22Rv1 (cell line): ENCODE measurements around the gene LRRC59.
"Not testable (repeated sequence)": the region's sequence is repeated elsewhere in the genome, so short reads cannot be mapped to it uniquely, and the experiment has no call there.

Source experiments
- H3K27ac ChIP-seq: fragments of 450-650 bp; 2 replicates; pipeline ENCODE4 v1.5.1; 2017
- ZFX ChIP-seq: fragments of 450-650 bp; IDR thresholded peaks from 2 replicates; pipeline ENCODE4 v1.6.1; 2017; ENCODE audit warnings: antibody characterized with exemption, borderline replicate concordance
- TF ChIP-seq, protein P1 (sequence below): fragments of 450-650 bp; IDR thresholded peaks from 2 replicates; pipeline ENCODE4 v1.5.1; 2017; ENCODE audit warnings: mild to moderate bottlenecking

The LRRC59 gene

DNA sequence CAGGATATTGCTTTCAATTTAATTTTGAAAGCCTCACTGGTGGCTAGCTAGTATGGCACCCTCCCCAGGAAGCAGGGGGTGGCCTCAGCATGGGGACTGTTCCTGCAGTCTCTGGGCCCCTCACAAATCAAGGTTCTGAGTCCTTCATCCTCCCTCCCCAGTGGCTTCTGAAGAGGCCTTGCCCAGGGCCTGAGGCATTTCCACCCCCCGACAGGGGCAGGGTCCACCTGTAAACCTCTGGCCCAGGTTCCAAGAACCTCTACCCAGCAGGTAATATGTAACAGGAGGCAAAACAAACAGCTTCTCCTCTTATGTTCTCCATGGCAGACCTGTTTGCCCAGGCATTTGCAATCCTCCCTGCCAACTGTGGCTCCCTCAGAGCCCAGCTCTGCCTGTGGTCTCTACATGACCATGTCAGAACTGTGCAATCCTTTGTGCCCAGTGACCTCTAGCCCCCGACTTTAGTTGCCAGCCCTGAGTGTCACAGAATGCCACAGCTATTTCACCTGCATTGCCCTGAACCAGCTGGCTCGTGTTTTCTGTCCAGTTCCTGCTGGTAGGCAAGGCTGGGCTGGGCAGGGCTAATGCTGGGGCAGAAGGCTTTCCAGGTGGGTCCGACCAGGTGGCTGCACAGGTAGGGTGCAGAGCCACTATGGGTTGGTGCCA lies 43.0 kb upstream of the LRRC59 start:
- TF ChIP-seq, protein P1, sequence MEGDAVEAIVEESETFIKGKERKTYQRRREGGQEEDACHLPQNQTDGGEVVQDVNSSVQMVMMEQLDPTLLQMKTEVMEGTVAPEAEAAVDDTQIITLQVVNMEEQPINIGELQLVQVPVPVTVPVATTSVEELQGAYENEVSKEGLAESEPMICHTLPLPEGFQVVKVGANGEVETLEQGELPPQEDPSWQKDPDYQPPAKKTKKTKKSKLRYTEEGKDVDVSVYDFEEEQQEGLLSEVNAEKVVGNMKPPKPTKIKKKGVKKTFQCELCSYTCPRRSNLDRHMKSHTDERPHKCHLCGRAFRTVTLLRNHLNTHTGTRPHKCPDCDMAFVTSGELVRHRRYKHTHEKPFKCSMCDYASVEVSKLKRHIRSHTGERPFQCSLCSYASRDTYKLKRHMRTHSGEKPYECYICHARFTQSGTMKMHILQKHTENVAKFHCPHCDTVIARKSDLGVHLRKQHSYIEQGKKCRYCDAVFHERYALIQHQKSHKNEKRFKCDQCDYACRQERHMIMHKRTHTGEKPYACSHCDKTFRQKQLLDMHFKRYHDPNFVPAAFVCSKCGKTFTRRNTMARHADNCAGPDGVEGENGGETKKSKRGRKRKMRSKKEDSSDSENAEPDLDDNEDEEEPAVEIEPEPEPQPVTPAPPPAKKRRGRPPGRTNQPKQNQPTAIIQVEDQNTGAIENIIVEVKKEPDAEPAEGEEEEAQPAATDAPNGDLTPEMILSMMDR = no peak
- TF ChIP-seq ZFX = no peak
- no peak overlapping the region for H3K27ac ChIP-seq

DNA sequence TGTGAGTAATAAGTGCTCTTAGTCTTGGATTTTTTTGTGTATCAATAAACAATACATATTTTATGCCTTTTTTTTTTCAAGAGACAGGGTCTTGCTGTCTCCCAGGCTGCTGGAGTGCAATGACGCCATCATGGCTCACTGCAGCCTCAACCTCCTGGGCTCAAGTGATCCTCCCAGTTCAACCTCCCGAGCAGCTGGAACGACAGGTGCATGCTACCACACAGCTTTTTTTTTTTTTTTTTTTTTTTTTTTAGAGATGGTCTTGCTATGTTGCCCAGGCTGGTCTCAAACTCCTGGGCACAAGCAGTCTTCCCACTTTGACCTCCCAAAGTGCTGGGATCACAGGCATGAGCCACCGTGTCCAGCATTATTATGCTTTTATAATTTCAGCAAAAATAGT lies 41.7 kb upstream of the LRRC59 start:
- TF ChIP-seq, protein P1 = no peak
- no peak for TF ChIP-seq ZFX
- no peak overlapping the region for H3K27ac ChIP-seq

DNA sequence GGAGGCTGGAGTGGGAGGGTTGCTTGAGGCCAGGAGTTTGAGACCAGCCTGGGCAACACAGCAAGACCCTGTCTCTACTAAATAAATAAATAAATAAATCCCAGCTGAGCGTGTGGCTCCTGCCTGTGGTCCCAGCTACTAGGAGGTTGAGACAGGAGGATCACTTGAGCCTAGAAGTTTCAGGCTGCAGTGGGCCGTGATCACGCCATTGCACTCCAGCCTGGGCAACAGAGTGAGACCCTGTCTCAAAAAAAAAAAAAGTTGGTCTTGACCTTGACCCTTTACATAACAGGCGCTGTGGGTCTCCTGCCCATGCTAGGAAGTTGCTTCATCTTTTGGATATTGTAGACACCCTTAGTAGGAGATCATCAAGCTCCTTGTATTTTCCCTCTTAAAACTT lies 40.1 kb upstream of the LRRC59 start:
- H3K27ac ChIP-seq = no peak overlapping the region
- TF ChIP-seq, protein P1 = no peak
- TF ChIP-seq ZFX = no peak

DNA sequence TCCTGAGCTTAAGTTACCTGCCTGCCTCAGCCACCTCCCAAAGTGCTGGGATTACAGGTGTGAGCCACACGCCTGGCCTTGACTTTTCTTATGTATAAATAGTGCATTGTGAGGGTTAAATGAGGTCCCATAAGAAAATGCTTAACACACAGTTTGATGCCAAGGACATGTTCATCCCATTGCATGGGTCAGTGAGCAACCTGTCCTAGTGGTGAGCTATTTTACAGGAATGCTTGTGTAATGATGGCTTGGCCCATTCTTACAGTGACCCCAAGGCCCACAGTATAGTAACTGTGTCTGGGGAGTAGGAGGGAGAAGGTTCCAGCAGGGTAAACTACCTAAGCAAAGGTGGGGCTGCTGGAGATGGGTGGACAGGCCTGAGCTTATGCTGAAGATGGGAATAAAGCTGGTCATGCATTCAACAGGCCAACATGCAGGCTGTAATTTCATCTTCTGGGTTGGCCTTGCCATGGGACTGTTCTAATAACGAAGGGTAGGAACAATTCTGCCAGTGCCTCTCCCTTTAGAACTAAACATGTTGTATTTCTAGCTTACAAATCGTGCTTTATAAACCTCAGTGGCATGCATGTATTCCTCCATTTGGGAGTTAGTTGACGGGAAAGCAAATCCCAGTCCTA lies 34.9 kb upstream of the LRRC59 start:
- no peak for TF ChIP-seq ZFX

DNA sequence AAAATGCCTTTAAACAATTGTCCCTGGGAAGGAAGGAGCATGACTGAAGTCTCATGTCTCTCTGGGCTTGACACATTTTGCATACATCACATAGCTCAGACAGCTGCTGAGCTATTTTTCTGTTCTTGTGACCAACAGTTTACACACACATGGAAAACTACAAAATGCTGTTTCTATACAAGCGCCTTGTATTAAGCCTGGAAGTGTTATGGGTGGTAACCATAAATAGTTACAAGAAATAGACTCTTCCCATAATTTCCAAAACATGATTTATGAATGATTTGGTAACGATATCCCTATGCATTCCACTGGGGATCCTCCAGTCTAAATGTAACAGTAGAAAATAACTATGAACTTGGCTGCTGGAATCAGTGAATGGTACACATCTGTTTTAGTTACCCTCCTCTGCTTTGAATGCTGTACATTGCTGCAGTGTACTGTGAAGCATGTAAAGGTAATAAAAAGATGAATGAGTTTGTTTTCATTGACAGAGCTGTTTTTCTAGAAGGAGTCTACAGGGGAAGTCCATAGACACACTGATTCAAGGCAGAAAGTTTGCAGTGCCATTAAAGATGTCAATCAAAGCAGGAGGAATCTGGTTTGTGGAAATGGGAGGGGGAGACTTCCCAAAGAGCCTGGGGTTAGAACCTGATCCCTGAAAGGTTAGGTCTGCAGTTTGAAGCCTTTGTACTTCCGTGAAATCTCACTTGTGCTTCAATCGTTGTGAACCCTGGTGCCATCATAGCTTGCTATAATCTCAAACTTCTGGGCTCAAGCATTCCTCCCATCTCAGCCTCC lies 33.7 kb upstream of the LRRC59 start:
- TF ChIP-seq ZFX = no peak
- TF ChIP-seq, protein P1 = no peak
- H3K27ac ChIP-seq = no peak overlapping the region

More for the DNA sequence above, 34.9 kb upstream of the LRRC59 start:
- no peak overlapping the region for H3K27ac ChIP-seq

DNA sequence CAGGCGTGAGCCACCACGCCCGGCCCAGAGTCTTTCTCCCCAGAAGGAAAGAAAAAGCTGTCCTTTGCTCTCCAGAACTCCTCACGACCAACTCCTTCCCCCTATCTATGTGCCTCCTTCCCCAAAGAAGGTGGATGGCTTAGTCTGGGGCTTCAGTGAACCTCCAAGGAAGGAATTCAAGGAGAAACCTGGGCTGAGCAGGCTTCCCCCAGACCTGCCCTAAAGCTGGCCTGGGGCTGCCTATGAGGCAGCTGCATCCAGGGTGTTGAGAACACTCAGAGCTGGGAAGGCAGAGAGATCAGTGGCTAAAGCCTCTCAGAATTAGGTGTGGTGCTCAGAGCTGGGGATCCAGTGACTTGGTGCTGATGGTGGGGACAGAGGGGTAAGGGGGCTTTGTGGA lies 32.5 kb upstream of the LRRC59 start:
- no peak overlapping the region for H3K27ac ChIP-seq
- no peak for TF ChIP-seq ZFX
- TF ChIP-seq, protein P1 = no peak

DNA sequence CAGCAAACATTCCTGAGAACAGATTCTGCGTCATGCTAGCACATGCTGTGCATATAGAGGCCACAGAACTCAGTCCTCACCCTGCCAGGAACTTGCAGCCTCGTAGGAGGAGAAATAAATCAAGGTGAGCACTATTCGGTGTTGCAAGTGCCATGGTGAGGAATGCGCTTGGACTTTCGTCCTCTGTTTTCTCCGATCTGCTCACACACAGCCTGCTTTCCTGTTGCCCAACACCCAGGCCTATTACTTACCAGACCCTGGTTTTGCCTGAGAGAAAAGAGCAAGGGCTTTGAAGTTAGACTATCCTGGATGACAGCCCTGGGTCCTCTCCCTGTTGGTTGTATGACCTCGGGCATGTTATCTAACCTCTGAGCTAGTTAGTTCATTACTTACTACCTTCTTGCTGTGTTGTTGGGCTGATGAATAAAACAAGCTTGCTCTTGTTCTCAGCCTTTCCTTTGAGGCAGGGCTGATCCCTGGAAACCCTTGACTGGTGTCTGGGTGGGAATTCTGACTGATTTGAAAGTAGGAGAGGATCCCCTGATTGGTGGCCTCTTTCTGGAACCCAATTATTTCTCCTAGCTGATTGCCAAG lies 31.6 kb upstream of the LRRC59 start:
- H3K27ac ChIP-seq = no peak overlapping the region; the same call in 1 of the 2 replicates
- TF ChIP-seq ZFX = no peak
- TF ChIP-seq, protein P1 = no peak

DNA sequence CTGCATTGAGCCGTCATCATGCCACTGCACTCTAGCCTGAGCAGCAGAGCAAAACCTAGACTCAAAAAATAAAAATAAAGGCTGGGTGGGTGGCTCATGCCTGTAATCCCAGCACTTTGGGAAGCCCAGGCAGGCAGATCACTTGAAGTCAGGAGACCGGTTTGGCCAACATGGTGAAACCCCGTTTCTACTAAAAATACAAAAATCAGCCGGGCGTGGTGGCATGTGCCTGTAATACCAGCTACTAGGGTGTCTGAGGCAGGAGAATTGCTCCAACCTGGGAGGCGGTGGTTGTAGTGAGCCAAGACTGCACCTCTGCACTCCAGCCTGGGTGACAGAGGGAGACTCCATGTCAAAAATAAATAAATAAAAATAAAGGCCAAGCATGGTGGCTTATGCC lies 30.8 kb upstream of the LRRC59 start:
- not testable (repeated sequence) for H3K27ac ChIP-seq
